DMS114 treated with DMSO at 0.1 percent for 48 hours (cell line): ENCODE measurements around the gene SEC16A.
"Not testable (repeated sequence)": the region's sequence is repeated elsewhere in the genome, so short reads cannot be mapped to it uniquely, and the experiment has no call there.

Experiments
- DNase-seq: peaks from one replicate; lab custom pipeline; 2025; ENCODE audit not compliant: unreplicated experiment; lab: John Stamatoyannopoulos, UW

The SEC16A gene

GRCh38 chr9:136424750-136425362 is 58.0 kb downstream of the SEC16A start:
- no peak for DNase-seq

DNA sequence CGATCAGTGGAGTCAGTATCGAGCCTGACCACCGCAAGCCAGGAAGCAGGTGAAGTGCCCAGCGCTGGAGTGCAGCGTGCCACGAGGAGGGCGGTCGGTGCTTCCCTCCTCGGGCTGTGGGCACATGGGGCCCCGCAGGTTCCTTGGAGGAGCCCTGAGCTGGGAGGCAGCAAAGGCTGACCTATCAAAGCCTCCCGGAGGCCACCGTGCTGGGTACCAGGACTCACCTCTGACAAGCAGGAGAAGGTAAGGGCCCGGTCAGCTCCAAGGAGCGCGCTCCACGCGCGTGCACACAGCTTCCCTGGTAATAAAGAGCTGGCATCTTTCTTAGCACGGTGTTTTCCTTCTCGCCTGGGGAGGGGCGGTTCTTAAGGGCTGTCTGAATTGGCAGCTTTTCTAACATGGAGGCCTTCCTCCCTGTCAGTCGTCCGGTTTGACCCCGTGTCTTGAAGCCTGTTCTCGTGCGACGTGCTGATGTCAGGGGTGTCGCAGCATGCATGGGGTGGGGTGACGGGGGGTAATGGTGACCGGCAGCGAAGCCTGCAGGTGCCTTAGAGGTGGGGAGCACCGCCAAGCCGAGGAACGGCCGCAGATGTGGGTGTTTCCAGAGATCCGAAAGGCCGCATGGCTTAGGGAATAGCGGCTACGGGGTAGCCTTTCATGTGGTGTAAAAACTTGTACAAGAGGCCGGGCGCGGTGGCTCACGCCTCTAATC is 59.3 kb downstream of the SEC16A start:
- DNase-seq = no peak

DNA sequence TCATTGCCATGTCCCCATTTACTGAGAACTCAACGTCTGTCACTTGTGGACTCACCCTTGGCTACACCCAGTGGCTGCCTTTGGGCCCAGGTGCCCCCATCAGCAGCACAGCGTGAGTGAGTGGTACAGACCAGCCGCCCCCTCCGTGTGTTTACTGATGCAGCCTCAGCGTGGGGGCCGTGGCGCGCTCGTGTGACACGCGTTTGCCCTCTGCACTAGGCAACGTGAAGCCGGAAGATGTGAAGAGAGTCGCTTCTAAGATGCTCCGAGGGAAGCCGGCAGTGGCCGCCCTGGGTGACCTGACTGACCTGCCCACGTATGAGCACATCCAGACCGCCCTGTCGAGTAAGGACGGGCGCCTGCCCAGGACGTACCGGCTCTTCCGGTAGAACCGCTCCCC is 60.0 kb downstream of the SEC16A start:
- DNase-seq = no peak

DNA sequence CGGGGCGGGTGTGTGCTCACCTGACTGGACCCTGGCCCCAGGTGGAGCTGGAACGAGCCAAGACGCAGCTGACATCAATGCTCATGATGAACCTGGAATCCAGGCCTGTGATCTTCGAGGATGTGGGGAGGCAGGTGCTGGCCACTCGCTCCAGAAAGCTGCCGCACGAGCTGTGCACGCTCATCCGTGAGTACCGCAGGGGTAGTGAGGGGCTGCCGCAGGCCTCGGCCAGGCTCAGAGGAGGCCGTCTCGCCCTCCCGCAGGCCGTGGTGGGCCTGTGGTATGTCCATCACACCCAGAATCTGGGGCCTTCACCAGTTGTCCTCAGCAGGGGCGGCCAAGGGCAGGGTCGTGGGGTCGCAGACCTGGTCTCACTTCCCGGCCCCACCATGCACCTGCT is 61.0 kb downstream of the SEC16A start:
- DNase-seq = no peak

- DNase-seq = no peak
Measured at GRCh38 chr9:136419092-136419420, 63.8 kb downstream of the SEC16A start.

GRCh38 chr9:136418182-136419091 is 64.4 kb downstream of the SEC16A start:
- no peak for DNase-seq

- DNase-seq = no peak
Measured at GRCh38 chr9:136416914-136417313, 65.9 kb downstream of the SEC16A start.

DNA sequence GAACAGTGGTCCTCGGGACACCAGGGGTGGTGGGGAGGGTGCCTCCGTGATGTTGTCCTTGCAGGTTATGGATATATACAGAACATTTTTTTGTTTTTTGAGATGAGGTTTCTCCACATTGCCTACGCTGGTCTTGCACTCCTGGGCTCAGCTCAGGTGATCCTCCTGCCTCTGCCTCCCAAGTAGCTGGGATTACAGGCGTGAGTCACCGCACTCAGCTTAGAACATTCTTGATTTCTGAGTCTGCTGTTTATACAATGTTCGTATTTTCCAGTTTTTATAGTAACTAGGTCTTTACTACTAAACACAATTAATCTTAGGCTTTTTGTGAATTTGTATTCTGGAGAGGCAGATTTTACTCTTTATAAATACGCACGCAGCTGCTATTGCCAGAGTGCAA is 66.4 kb downstream of the SEC16A start:
- DNase-seq = no peak

DNA sequence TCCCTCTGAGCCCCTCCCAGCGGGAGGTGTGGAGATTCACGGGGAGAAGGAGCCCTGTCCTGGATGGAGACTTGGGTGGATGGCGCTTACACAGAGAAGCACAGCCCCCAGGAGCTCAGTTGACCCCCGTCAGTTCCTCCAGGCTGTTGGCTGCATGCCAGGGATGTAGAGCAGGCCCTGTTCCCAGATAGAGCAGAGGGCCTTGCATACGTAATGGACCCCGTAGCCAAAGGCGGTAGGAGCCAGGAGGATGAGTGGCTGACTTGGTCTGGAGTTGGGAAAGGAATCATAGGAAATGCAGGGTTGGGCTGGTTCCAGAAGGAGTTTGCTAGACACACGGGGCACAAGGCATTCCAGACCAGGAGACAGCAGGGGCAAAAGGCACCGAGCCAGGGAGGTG is 69.9 kb downstream of the SEC16A start:
- no peak for DNase-seq

DNA sequence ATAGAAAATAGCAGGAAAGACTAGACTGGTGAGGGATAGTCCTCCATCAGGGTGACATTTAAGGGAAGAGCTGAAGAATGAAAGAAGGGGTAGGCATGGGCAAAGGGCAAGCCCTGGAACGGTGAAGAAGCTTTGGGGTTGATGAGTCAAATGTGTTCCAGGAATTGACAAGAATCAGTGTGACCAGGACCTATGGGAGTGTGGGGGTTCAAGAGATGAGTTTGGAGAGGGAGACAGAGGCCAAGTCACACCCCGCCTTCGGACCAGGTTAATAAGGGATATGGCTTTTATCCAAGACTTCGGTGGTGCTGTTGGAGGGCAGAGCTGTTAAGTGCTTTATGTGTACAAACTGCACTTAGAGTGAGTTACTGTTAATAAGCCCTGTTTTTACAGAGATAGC is 71.5 kb downstream of the SEC16A start:
- DNase-seq = no peak

- DNase-seq = peak; percentile 60
Measured at GRCh38 chr9:136410500-136411287, 72.1 kb downstream of the SEC16A start, which contains the start of the genes ENTR1 and PMPCA. TSS of gene ENTR1 (minus strand) at chr9:136410614. CDS start at chr9:136410397, 217 bp downstream. TSS of gene PMPCA (plus strand) at chr9:136410658. CDS start at chr9:136410669, 11 bp downstream.

DNA sequence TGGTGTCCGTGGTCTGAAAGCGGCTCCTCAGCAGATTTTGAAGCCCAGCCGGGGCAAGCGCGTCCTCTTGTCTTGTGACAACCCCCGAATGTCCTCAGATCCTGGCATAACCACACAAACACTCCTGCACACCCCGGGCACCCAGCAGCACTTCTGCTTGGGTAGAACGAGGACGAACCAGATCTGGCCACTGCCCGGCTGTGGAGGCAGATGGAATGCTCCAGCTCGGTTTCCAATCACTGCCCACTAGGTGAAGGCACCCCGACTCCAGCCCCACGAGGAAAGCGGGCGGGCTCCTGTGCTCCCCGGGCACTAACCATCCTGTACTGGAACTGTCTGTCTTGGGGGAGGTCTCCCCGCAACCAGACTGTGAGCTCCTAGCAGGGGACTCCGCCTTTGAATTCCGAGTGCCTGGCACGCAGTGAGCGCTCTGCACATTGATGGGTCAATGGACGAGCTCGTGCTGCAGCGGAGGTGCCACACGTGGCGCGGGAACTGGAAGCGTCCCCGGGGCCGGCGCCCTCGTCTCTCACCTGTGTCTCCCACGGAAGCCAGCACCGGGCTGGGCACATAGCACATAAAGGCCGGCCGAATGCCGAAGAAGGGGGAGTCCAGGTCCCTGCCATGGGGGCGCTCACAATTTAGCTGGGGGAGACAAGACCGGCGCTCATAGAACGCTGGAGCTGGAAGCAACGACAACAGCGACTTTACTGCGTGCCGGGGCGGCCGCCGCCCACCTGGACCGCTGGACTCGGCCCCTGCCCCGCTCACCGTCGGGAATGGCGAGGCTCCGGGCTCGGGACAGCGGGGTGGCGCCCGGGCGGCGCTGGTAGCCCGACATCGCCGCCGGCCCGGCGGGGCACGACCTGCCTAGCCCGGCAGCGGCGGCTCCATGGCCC is 73.0 kb downstream of the SEC16A start:
- no peak for DNase-seq

DNA sequence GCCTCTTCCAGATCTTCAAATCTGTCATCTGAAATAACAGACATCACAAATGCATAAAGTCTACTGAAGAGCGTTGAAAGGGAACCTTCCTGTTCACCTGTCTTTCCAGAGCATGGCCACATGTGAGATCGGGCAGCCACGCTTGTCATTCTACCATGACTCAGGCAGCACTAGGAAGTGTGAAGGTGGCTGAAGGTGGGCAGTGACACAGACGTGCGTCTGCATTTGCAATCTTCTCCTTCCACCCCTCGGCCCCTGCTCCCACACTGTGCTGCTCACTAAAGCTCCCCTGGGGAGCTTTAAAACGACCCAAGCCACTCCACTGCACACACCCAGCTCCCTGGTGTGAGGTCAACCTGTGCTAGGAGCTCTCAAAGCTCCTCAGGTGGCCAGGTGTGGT is 74.9 kb downstream of the SEC16A start:
- DNase-seq = no peak

- not testable (repeated sequence) for DNase-seq
Measured at GRCh38 chr9:136407061-136407460, 75.8 kb downstream of the SEC16A start.

- not testable (repeated sequence) for DNase-seq
Measured at GRCh38 chr9:136405904-136406303, 76.9 kb downstream of the SEC16A start.

- no peak for DNase-seq
Measured at GRCh38 chr9:136405481-136405880, 77.4 kb downstream of the SEC16A start.

DNA sequence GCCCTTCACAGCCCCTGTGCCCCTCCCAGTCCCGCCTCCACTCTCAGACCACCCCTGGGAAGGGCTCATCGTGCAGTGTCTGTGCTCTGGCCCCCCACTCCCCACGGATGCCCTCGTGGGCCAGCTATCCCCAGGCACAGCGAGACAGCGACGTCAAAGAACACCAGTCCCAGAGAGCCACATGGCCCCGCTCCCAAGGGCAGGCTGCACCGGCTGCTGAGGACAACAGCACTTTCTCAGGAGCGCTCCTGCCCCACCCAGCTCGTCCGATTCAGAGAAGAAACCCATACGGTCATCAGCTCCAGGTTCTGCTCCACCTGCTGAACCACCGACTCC is 78.1 kb downstream of the SEC16A start:
- no peak for DNase-seq

- no peak for DNase-seq
Measured at GRCh38 chr9:136403915-136404800, 78.7 kb downstream of the SEC16A start.

DNA sequence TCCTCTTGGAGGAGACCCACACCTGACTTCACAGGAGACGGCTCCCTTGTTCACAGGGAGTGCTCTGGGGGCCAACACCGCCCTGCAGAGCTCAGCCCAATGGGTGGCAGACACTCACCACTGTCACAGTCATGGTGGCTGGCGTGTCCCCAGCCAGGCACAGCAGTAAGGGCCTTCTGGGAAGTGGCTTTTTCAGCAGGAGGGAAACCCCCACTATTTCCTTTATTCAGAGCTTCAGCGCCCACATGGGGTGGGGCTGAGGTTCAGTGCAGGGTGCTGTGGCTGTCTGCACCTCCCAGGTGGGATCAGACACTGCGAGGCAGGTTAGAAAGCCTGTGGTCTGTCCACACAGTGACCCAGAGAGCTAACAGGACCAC is 79.3 kb downstream of the SEC16A start:
- no peak for DNase-seq
